Mesodermal cell (in vitro differentiated cells): Measurements from ENCODE around the gene FUOM.

Experiments used
- H3K27ac ChIP-seq: 2 replicates; pipeline ENCODE4 v1.7.0; 2013; ENCODE audit warnings: mild to moderate bottlenecking, low read depth, low read length, moderate library complexity; ENCODE audit not compliant: severe bottlenecking
- H3K36me3 ChIP-seq: 2 replicates; pipeline ENCODE4 v1.7.1; 2013; ENCODE audit warnings: mild to moderate bottlenecking, low read length, moderate library complexity; ENCODE audit not compliant: control insufficient read depth, insufficient read depth
- H3K4me1 ChIP-seq: one replicate; pipeline ENCODE4 v1.7.1; 2013; ENCODE audit warnings: mild to moderate bottlenecking, low read length; ENCODE audit not compliant: insufficient read depth, control insufficient read depth, poor library complexity, severe bottlenecking
- H3K4me3 ChIP-seq: 2 replicates; pipeline ENCODE4 v1.7.0; 2013; ENCODE audit warnings: low read length, control low read depth, mild to moderate bottlenecking; ENCODE audit not compliant: insufficient read depth, poor library complexity, severe bottlenecking; ENCODE audit errors: extremely low read depth
- H3K9me3 ChIP-seq: 2 replicates; pipeline ENCODE4 v1.7.1; 2013; ENCODE audit warnings: mild to moderate bottlenecking, low read length, moderate library complexity; ENCODE audit not compliant: control insufficient read depth
- WGBS, 2 experiments: methylation state at CpG; one replicate each; pipeline ENCODE4 v1.1.5; 2013; ENCODE audit warnings: missing lambda C conversion rate in 2 of 2; ENCODE audit not compliant: insufficient coverage in 2 of 2; 5-methylcytosine and 5-hydroxymethylcytosine counted together

Gene FUOM

DNA sequence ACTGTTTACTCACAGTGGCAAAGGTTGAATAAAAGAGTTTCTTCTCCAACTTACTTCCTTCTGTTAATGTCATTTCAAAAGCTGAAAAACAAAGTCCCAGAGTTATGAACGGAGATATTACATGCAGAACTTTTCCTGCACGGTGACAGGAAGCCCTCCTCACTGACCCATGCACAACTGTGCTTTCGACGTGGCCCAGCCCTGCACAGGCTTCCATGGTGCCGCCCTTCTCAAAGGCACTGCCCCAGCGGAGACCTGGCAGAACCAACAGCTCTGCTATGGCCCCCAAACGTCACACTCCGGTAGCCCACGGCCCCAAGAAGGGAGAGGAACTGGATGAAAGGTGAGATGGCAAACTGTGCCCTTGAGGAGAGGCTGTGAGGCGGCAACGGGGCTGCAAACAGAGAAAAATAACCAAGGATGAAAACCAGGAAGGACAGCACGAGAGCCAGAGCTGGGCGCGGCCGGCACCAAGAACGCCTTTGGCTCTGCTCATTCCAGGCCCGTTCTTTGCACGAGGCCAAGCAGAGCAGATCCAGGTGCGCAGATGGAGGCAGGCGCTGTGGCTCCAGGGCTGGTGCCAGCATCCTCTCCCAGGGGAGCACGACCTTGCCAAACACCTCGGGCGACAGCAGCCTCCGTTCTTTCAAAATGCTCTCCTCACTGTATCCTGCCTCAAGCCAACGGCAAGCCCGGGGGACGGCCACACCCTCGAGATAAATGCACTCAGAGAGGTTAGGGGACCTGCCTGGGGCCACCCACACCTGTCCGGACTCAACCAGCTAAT, 7.0 kb upstream of the FUOM start:
- no peak overlapping the region for H3K27ac ChIP-seq
- H3K4me1 ChIP-seq, result no peaks in the 10 kb centered on the region
- H3K36me3 ChIP-seq, result peaks cover 78% of the 10 kb centered on the region
- 92 to 98% methylated on average over 24 to 25 of the region's 29 CpGs for WGBS, 2 experiments
- H3K9me3 ChIP-seq, result no peaks in the 10 kb centered on the region
- H3K4me3 ChIP-seq, result no peak overlapping the region

DNA sequence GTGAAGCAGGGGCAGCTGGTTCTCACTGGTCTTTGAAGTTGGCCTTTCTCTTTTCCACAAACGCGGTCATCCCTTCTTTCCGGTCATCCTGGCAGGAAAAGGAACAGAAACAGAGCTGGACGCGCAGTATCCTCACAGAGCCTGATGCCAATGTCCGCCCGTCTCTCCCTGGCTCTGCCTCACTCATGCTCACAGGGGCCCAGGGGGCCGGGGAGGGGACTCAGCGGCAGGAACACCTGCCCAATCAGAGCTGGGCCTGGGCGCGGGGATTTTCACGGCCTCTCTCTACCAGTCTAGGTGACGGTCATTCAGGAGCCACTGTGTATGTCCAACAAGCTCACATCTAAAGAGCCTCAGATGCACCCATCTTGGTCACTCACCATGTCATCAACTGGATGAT, 5.0 kb upstream of the FUOM start:
- no peaks in the 10 kb centered on the region for H3K9me3 ChIP-seq
- no peak overlapping the region for H3K4me3 ChIP-seq
- H3K36me3 ChIP-seq, result peaks cover 59% of the 10 kb centered on the region
- 93 to 98% methylated on average over 13 of the region's 13 CpGs for WGBS, 2 experiments
- no peak overlapping the region for H3K27ac ChIP-seq
- H3K4me1 ChIP-seq, result no peaks in the 10 kb centered on the region

DNA sequence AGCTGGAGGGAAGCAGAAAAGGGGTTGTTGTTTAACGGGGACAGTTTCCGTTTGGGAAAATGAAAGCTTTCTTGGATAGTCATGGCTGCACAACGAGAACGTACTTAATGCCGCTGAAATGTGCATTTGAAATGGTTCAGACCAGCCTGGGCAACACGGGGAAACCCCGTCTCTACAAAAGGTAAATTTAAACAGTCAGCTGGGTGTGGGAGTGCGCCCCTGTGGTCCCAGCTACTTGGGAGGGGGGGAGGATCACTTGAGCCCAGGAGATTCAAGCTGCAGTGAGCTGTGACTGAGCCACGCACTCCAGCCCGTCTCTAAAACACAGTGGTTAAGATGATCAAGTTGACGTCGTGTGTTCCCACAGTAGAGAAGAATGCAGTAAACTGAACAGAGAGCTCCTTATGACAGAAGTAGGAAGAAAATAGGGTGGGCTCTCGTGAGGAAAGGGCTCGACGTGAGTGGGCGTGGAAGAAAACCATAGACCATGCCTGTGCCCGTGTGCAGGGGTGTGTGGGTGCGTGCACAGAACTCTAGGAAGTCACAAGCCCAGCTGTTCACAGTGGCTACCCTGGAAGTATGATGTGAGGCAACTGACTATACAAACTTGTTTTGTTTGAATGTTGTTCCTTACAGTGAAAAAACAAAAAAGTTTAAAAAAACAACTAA, 4.1 kb upstream of the FUOM start:
- peaks cover 57% of the 10 kb centered on the region for H3K36me3 ChIP-seq
- no peak overlapping the region for H3K4me3 ChIP-seq
- H3K4me1 ChIP-seq, result no peaks in the 10 kb centered on the region
- 89% methylated on average over 12 to 18 of the region's 18 CpGs for WGBS, 2 experiments
- H3K9me3 ChIP-seq, result no peaks in the 10 kb centered on the region
- H3K27ac ChIP-seq, result no peak overlapping the region

DNA sequence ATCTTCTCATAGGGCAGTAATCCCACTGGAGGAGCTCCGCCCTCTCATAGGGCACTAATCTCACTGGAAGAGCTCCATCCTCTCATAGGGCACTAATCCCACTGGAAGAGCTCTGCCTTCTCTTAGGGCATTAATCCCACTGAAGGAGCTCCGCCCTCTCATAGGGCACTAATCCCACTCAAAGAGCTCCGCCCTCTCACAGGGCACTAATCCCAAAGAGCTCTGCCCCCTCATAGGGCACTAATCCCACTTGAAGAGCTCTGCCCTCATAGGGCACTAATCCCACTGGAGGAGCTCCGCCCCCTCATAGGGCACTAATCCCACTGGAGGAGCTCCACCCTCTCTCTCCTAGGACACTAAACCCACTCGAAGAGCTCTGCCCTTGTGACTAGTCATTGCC, 3.4 kb upstream of the FUOM start:
- WGBS, 2 experiments, result 85 to 100% methylated on average over 2 of the region's 5 CpGs
- H3K4me1 ChIP-seq, result peaks cover 2% of the 10 kb centered on the region

DNA sequence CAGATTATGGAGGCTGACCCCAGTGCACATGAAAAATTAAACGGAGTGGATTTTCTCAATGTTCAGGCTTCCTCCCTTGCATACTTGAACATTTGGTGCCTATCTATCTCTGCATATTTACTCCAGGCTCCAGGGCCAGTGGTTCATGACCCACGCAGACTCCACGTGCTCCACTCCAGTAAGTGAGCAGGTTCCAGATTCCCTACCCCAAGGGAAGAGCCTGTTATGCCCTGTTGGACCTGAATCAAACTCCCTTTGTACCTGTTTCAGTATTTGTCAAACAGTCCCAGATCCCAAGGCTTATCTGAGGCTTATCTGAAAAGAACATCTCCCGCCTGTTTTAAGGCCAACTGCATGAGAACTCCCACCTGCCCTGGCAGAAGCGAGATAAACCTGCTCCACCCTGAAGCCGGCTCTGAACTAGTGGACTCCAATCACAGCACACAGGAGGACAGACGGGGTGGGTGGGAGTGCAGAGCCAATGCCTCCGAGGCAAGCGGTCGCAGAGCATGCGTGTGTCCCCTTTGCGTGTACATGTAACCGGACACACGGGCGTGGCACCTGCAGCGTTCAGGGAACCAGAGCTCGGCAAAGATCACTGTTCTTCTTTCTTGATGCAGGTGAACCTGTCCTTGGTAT, 2.3 kb upstream of the FUOM start:
- Histone ChIP-seq H3K4me1 (peaks cover 5% of the 10 kb centered on the region), H3K4me3 (no peak overlapping the region), H3K36me3 (peaks cover 50% of the 10 kb centered on the region), H3K27ac (no peak overlapping the region), H3K9me3 (no peaks in the 10 kb centered on the region)
- WGBS, 2 experiments, result 93 to 94% methylated on average over 17 of the region's 17 CpGs

More for the DNA sequence above, 3.4 kb upstream of the FUOM start:
- H3K27ac ChIP-seq, result no peak overlapping the region
- no peak overlapping the region for H3K4me3 ChIP-seq
- peaks cover 53% of the 10 kb centered on the region for H3K36me3 ChIP-seq
- H3K9me3 ChIP-seq, result no peaks in the 10 kb centered on the region

GRCh38 chr10:133359554-133359971, 1.7 kb upstream of the FUOM start:
- peaks cover 49% of the 10 kb centered on the region for H3K36me3 ChIP-seq
- no peak overlapping the region for H3K27ac ChIP-seq
- H3K9me3 ChIP-seq, result no peaks in the 10 kb centered on the region
- WGBS, 2 experiments, result 62 to 85% methylated on average over 5 to 6 of the region's 6 CpGs
- peaks cover 5% of the 10 kb centered on the region for H3K4me1 ChIP-seq
- H3K4me3 ChIP-seq, result no peak overlapping the region

- Histone ChIP-seq H3K4me1 (peaks cover 5% of the 10 kb centered on the region), H3K36me3 (peaks cover 45% of the 10 kb centered on the region), H3K9me3 (no peaks in the 10 kb centered on the region), H3K4me3 (no peak overlapping the region), H3K27ac (no peak overlapping the region)
- 89 to 93% methylated on average over 11 of the region's 11 CpGs for WGBS, 2 experiments
Observed at GRCh38 chr10:133358925-133359310, 1.1 kb upstream of the FUOM start.

DNA sequence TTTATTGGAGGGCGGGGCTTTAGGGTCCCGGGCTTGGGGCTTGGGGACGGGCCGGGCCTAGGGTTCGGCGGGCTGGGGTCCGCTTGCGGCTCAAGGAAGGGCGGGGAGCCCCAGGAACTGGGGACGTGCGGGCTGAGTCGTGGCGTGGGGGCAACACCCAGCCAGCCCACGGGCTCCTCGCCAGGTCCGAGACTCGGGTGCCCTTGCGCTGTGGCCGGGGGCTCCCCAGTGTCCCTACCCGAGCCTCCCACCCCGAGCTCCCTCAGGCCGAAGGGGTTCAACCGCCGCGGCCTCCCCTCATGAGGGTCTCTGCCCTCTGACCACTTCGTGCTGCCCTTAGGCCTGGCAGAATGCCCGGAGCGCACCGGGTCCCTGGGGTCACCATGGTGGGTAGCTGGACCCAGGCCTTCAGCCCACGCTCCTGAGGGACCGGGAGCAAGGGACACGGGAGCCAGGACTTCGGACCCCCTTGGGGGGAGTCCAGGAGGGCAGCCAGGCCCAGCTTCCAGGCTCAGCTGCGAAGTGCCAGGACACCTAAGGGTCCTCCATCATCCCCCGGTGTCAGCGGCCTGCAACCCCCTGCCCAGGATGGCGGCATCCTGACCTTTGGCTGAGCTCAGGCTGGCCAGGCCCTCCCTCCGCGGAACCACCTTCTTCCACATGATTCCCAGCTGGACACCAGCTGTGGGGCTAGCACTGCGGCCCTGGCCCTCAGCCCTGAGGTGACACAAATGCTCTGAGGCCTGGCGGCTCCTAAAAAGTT, 524 bp upstream of the FUOM start:
- no peaks in the 10 kb centered on the region for H3K9me3 ChIP-seq

DNA sequence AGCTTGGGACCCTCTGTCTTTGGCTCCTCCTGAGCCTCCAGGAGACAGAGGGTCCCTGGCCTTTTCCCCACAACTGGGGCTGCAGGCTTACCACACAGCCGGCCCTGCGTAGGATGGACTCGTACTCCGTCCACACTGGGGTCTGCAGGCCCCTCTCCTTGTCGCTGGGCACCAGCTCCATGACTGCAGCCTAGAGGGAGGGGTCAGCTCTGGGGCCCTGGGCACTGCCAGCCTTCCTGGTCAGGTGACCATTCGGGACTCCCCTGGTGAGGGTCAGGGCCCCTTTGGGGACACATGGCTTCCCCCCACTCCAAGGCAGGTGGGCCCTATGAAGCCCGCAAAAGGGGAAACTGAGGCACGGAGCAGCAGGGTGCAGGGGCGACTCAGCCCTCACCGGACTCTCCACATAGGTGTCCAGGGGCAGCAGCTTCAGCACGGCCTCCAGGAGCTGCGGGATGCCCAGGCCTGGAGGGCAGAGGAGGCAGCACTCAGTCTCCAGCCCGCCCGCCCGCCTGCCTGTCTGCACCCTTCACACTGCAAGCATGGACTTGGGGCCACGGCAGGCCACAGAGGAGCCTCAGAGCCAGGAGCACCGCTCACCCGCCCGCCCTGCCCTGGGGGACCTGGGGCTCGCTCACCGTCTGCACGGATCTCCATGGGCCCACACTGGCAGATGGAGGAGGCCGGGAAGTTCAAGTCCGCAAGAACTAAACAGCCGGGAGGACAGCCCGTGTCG, 1.1 kb downstream of the FUOM start:
- Histone ChIP-seq H3K4me3 (peak overlapping the region; percentile 68), H3K27ac (no peak overlapping the region), H3K9me3 (no peaks in the 10 kb centered on the region), H3K36me3 (peaks cover 23% of the 10 kb centered on the region), H3K4me1 (peaks cover 5% of the 10 kb centered on the region)
- WGBS, 2 experiments, result 38 to 39% methylated on average over 24 to 25 of the region's 27 CpGs

More for the DNA sequence above, 524 bp upstream of the FUOM start:
- Histone ChIP-seq H3K4me3 (no peak overlapping the region), H3K36me3 (peaks cover 40% of the 10 kb centered on the region), H3K27ac (no peak overlapping the region), H3K4me1 (peaks cover 5% of the 10 kb centered on the region)
- 84 to 90% methylated on average over 38 to 39 of the region's 41 CpGs for WGBS, 2 experiments

DNA sequence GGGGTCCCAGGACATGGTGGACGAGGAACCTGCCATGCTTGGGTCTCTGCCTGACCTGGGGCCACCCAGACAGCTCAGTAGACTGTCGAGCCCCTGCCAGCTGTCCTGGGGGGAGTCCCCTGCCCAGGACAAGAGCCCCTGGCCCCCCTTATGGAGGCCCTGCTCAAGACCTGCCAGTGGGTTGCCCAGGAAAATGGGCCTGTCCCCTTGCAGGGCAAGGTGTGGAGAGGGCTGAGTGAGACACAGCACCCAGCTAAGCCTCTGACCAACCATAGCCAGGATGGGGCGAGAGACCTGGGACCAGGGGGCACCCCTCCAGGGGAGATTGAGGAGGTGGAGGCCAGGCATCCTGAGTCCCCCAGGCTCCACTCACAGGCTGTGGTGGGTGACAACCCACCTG, 1.8 kb downstream of the FUOM start:
- Histone ChIP-seq H3K27ac (no peak overlapping the region), H3K4me3 (no peak overlapping the region), H3K4me1 (peaks cover 5% of the 10 kb centered on the region), H3K9me3 (no peaks in the 10 kb centered on the region), H3K36me3 (peaks cover 18% of the 10 kb centered on the region)
- 88 to 100% methylated on average over 3 of the region's 3 CpGs for WGBS, 2 experiments
